DMS79 treated with DMSO at 0.1 percent for 48 hours (cell line): ENCODE measurements around the gene CEBPB.
"Not testable (repeated sequence)": the region's sequence is repeated elsewhere in the genome, so short reads cannot be mapped to it uniquely, and the experiment has no call there.

Experiments used
- DNase-seq: peaks from one replicate; lab custom pipeline; 2025; lab: John Stamatoyannopoulos, UW

The CEBPB gene

DNA sequence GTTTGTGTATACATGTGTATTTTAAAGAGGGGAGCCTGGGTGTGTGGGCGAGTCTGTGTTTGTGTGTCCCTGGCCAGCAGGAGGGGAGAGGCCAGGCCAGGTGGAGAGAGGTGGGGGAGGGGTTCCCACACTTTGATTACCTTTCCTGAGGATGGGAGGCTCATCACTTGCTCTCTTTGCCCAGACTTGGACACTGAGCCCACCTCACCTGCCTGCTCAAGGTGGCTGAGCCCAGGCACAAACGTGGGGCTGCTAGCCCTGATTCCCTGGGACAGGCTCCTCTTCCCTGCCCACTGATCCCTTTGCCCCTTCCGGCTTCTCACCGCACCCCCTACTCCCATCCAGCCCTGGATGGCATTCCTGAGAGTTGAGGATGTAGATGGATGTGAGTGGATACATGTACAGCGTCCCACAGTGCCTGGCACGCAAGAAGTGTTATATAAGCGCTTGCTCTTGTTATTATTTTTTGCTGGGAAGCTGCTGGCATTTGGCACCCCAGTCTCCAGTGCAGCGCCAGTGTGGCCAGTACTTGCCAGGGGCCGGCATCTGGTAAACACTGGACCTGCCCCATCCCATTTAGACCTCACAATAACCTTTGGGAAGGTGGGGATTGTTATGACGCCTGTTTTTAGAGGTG, 2.7 kb downstream of the CEBPB start:
- no peak for DNase-seq

DNA sequence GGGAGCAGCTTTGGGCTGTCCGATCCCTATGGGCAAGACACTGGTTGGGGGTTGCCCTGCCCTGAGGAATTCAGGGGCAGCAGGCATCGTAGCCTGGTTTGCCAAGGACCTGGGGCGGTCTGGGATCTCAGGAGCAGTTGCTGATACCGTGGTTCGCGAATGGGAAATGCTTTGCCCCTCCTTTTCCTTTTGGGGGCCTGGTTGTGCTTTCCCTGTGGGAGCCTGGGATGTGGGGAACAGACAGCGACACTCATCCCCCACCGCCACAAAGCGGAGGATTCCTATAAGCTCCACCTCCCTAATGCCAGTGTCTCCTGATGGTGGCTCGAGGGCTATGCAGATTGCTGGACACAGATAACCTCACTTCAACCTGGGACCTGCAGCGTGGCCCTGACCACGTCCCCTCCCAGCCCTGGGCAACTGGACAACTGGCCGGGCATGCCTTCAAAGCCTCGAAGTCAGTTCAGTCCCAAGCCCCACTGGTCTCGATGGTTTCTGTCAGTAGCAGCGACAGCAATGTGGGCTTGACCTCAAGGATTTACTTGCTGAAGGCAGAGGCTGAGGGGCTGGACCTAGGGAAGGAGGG, 3.3 kb downstream of the CEBPB start:
- DNase-seq, result no peak

DNA sequence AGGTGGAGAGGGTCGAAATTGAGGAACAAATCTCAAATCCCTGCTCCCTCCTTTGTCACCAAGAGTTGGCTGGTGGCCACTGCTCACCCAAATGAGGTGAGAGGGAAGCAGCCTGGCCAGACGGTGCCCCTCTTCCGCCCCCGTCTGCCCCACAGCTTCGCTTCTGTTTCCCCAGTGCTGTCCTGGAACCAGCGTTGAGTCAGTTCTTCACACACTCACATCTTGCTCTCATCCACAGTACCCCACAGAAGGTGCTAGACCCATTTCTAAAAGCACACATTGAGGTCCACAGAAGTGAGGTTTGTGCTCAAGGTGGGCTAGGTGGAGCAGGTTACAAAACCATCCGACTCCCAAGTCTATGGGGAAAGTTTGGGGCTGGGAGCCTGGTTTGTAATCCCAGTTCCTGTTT, 3.8 kb downstream of the CEBPB start:
- DNase-seq, result no peak

GRCh38 chr20:50194831-50195523, 4.3 kb downstream of the CEBPB start:
- no peak for DNase-seq

GRCh38 chr20:50195524-50196120, 5.0 kb downstream of the CEBPB start:
- no peak for DNase-seq

DNA sequence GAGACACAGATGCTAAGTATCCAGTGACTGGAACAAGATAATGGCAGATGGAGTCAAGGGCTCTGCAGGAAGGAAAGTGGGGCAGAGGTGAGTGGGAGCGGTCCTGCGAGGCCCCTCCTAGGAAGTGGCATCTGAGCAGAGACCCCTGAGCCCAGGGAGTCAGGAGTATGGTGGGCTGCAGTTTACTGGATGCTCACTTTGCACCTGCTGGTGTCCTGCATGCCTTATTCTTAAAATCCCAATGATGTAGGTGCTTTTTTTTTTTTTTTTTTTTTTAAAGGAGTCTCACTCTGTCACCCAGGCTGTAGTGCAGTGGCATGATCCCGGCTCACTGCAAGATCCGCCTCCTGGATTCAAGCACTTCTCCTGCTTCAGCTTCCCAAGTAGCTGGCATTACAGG, 5.6 kb downstream of the CEBPB start:
- no peak for DNase-seq

DNA sequence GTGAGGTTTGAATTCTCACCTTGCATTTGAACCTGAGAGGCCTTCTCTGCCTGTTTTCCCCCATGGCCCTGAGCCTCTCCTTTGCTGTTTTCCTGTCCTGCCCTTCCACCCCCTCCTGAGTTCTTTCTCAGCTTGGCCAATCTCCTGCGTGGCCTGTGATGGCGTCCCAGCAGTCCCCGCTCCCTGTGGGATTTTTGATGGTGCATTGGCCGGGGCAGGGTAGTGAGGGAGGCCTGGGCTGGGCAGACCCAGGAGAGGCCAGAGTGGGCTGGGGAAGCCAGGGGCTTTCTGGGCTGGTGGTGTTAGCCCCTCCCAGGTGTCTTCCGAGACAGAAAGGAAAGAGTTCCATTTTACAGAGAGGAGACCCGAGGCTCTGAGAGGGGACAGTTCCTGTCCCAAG, 6.3 kb downstream of the CEBPB start:
- DNase-seq, result no peak

DNA sequence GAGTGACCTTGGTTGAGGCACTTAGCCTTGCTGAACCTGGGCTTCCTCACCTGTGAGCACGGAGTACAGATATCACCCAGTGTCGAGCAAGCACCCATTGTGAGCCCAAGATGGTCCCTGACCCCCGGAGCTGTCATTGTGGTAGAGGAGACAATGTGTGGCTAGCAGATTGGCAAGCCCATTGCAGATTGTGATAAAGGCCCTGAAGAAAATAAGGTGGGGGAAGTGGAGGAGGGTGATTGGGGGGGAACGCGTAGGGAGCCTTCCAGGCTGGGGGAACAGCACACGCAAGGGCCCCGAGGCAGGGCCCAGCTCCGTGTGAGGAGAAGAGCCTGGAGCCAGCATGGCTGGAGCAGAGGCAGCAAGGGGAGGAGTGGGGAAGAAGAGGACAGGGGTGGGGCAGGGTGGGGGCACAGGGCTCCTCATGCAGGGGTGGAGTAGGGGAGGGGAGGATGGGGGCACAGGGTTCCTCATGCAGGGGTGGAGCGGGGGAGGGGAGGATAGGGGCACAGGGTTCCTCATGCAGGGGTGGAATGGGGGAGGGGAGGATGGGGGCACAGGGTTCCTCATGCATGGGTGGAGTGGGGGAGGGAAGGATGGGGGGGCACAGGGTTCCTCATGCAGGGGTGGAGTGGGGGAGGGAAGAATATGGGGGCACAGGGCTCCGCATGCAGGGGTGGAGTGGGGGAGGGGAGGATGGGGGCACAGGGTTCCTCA, 7.0 kb downstream of the CEBPB start:
- no peak for DNase-seq

GRCh38 chr20:50198180-50198666, 7.6 kb downstream of the CEBPB start:
- no peak for DNase-seq

DNA sequence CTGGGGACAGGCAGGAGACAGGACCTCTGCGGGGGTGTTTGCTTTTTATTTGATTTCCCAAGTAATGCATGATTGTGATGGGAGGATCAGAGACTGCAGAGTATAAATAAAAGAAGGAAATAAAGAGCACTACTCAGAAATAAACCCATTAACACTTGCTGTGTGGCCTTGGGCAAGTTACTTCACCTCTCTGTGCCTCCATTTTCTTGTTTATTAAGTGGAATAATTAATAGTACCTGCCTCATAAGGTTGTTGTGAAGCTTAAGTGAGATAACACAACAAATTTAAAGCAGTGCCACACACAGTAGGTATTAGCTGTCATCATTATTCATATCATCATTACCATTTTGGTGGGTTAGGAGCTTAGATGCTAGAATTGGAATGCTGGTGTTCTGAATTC, 8.1 kb downstream of the CEBPB start:
- no peak for DNase-seq

DNA sequence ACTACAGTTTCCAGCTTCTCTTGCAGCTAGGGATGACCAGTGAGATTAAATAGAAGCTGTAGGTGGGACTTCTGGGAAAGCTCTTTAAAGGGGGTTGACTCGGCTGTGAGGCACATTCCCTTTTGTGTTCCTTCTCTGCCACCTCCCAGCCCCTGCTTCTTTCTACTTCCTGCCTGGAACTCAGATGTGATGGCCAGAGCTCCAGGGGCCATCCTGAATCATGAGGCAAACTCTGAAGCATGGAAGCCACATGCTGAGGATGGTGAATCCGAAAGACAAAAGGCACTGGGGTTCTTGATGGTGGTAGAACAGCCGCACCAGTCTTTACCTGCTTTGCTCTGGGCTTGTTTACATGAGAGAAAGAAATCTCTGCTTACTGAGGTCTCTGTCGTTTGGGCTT, 9.1 kb downstream of the CEBPB start:
- DNase-seq, result no peak

DNA sequence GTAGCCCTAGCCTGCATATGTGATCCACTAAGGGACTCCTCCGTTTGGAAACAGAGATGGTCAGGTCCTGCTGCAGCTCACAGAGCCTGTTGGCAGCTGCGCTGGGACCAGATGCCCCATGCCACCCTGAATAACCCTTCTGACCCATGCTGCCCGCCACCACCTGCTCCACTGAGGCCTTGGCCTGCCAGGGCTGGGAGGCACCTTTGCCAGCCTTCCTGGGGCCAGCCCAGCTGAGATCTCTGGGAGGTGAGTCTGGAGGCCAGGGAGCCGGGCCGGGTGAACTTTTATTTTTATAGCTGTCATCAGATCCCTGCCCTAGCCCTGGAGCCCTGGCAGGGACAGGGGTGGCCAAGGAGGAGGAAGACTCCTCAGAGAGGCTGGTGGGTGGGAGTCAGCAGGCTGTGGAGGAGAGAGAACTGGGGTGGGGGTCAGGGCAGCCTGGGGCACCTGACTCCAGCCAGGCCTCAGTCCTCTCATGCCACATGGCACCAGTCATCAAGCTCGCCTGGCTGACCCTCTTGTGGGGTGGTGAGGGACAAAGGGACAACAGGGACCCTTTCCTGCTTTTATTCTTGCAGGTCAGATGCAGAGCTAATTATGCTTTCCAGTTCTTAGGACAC, 10.0 kb downstream of the CEBPB start:
- no peak for DNase-seq

GRCh38 chr20:50201710-50202109, 11.1 kb downstream of the CEBPB start:
- DNase-seq, result not testable (repeated sequence)

- DNase-seq, result no peak
Observed at GRCh38 chr20:50202677-50203076, 12.0 kb downstream of the CEBPB start.

GRCh38 chr20:50203951-50204937, 13.6 kb downstream of the CEBPB start:
- no peak for DNase-seq

- DNase-seq, result no peak
Observed at GRCh38 chr20:50207026-50207425, 16.4 kb downstream of the CEBPB start.

DNA sequence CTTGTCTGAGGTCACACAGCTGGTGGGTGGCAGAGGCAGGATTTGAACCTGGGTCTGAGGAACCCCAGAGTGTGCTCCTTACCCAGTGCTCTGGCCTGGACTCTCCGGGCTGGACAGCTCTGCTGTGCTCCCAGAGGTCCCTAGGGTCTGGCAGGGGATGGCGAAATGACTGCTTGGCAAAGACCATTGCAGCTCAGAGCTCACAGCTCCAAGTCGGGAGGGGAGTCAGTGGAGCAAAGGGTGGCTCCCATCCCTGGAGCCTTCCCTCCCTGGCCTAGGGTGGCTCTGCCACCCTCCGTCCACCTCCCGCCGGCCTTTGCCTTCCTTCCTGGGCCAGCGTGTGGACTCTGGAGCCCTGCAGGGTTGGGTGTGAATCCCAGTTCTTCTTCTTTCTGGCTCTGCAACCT, 17.5 kb downstream of the CEBPB start:
- no peak for DNase-seq

DNA sequence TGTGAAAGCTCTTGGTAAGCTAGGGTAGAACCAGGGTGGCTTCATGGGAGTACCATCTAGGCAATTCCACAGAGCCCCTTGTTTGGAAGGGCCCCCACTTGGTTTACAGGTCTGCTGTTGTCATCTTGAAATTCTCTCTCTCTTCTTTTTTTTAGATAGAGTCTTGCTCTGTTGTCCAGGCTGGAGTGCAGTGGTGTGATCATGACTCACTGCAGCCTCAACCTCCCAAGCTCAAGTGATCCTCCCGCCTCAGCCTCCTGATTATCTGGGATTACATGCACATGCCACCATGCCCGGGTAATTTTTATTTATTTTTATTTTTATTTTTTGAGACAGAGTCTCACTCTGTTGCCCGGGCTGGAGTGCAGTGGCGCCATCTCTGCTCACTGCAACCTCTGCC, 18.2 kb downstream of the CEBPB start:
- DNase-seq, result not testable (repeated sequence)

DNA sequence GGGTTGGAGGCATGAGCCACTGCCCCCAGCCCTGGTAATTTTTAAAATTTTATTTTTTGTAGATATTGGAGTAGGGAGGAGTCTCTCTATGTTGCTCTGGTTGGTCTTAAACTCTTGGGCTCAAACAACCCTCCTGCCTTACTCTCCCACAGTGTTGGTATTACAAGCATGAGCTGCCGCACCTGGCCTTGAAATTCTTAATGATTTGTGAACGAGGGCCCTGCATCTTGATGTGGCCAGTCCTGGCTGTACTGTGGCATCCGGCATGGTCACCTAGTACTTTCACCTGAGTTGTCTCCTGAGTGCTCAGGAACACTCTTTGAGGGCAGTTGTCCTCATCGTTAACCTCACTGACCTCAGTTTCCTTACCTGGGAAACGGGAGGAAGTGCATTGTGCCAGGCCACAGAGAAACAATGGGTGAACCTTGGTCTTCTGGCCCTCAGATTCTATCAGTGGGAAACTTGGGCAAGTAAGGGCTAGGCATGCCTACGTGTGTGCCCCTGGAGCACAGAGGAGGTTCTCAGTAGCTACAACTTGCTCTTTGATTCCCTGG, 19.5 kb downstream of the CEBPB start:
- no peak for DNase-seq

- no peak for DNase-seq
Observed at GRCh38 chr20:50211091-50211490, 20.5 kb downstream of the CEBPB start.
